ENCODE measurements around the gene OXSM. TPM values are rescaled to one million over a fixed set of nuclear protein-coding genes. Genes with fewer than 3 reads are reported as not detected.

Gene OXSM
- total and polyA plus RNA-seq, 10 of the 15 experiments (the other 5 are each of a cell fraction or from before 2014, with no cell fraction given) = 12.9 to 37.5 (median 22.1) TPM

DNA sequence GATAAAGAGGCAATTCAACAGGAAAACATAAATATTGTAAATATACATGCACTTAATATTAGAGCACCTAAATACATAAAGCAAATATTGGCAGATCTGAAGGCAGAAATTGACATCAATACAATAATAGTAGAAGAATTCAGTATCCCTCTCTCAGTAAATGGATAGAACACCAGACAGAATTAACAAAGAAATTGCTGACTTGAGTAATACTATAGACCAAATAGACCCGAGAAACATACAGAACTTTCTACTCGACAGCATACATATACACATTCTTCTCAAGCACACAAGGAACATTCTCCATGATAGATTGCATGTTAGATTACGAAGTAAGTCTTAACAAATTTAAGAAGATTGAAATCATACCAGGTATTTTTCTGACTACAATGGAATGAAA lies 50.2 kb downstream of the OXSM start (continued):
- TF ChIP-seq SIN3A (IDR thresholded peaks at IDR 0.05; ENCODE audit: low read depth, low read length) (no peak), NR2C2 (IDR thresholded peaks at IDR 0.05; ENCODE audit: borderline replicate concordance, control insufficient read depth, insufficient read length, low read depth) (no peak), ZNF622 (IDR thresholded peaks at IDR 0.05) (no peak), NR2F1 (conservative IDR thresholded peaks at IDR 0.05) (no peak), GABPA (IDR thresholded peaks at IDR 0.05; ENCODE audit: low read depth) (no peak), ZNF24 (IDR thresholded peaks at IDR 0.05) (no peak), EED (IDR thresholded peaks at IDR 0.05; ENCODE audit: low read depth) (no peak)
- TF ChIP-seq, protein P1, sequence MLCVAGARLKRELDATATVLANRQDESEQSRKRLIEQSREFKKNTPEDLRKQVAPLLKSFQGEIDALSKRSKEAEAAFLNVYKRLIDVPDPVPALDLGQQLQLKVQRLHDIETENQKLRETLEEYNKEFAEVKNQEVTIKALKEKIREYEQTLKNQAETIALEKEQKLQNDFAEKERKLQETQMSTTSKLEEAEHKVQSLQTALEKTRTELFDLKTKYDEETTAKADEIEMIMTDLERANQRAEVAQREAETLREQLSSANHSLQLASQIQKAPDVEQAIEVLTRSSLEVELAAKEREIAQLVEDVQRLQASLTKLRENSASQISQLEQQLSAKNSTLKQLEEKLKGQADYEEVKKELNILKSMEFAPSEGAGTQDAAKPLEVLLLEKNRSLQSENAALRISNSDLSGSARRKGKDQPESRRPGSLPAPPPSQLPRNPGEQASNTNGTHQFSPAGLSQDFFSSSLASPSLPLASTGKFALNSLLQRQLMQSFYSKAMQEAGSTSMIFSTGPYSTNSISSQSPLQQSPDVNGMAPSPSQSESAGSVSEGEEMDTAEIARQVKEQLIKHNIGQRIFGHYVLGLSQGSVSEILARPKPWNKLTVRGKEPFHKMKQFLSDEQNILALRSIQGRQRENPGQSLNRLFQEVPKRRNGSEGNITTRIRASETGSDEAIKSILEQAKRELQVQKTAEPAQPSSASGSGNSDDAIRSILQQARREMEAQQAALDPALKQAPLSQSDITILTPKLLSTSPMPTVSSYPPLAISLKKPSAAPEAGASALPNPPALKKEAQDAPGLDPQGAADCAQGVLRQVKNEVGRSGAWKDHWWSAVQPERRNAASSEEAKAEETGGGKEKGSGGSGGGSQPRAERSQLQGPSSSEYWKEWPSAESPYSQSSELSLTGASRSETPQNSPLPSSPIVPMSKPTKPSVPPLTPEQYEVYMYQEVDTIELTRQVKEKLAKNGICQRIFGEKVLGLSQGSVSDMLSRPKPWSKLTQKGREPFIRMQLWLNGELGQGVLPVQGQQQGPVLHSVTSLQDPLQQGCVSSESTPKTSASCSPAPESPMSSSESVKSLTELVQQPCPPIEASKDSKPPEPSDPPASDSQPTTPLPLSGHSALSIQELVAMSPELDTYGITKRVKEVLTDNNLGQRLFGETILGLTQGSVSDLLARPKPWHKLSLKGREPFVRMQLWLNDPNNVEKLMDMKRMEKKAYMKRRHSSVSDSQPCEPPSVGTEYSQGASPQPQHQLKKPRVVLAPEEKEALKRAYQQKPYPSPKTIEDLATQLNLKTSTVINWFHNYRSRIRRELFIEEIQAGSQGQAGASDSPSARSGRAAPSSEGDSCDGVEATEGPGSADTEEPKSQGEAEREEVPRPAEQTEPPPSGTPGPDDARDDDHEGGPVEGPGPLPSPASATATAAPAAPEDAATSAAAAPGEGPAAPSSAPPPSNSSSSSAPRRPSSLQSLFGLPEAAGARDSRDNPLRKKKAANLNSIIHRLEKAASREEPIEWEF (IDR thresholded peaks at IDR 0.05; ENCODE audit: insufficient replicate concordance, low read depth, low read length) = no peak

GRCh38 chr3:25843332-25843731 lies 53.4 kb downstream of the OXSM start:
- no peak overlapping the region for H2AFZ ChIP-seq (ENCODE audit: control insufficient read depth, low read depth, low read length)
- no TSS peak for BruUV-seq (replicated peaks)
- WGBS (ENCODE audit: insufficient coverage, insufficient replicate concordance, low lambda C conversion rate, missing lambda C conversion rate) = 26% methylated on average over 3 of the region's 3 CpGs
- DNase-seq (ENCODE audit: low read depth, low spot score) (no peak), ATAC-seq (no peak), FAIRE-seq (no peak)
- H3K4me2 ChIP-seq (ENCODE audit: control insufficient read depth, insufficient read depth) = no peak overlapping the region
- TF ChIP-seq SMC3 (IDR thresholded peaks at IDR 0.05; ENCODE audit: borderline replicate concordance, low read length) (peak; percentile 8; the same call in 1 of the 2 replicates), RAD21 (IDR thresholded peaks at IDR 0.05; ENCODE audit: insufficient read depth, low read depth, low read length) (peak; percentile 31; the same call in 1 of the 2 replicates)
- TF ChIP-seq, protein P2, sequence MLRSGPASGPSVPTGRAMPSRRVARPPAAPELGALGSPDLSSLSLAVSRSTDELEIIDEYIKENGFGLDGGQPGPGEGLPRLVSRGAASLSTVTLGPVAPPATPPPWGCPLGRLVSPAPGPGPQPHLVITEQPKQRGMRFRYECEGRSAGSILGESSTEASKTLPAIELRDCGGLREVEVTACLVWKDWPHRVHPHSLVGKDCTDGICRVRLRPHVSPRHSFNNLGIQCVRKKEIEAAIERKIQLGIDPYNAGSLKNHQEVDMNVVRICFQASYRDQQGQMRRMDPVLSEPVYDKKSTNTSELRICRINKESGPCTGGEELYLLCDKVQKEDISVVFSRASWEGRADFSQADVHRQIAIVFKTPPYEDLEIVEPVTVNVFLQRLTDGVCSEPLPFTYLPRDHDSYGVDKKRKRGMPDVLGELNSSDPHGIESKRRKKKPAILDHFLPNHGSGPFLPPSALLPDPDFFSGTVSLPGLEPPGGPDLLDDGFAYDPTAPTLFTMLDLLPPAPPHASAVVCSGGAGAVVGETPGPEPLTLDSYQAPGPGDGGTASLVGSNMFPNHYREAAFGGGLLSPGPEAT (IDR thresholded peaks at IDR 0.05; ENCODE audit: low read depth) = no peak
- H3K9me3 ChIP-seq (replicated peaks; ENCODE audit: control insufficient read depth, insufficient read depth, low read length) = no peaks in the 10 kb centered on the region
- H3K27ac ChIP-seq (ENCODE audit: control insufficient read depth, insufficient read depth) = no peak overlapping the region
- in situ Hi-C loops (cut with MboI) = no loop called here
- H3K4me1 ChIP-seq (ENCODE audit: control insufficient read depth, insufficient read depth, low read length) = no peaks in the 10 kb centered on the region
- H3K9ac ChIP-seq (ENCODE audit: control insufficient read depth, insufficient read depth, low read length) = no peak overlapping the region
- ChIA-PET RAD21 (ENCODE audit: unreplicated experiment) (interaction anchor here (1.0 kb wide), 1 partner anchor 53 kb away, joined by 4 read pairs; no protein-coding TSS in a partner anchor), SMC1A (ENCODE audit: uncharacterized antibody, unreplicated experiment) (interaction anchor here (3.3 kb wide), 1 partner anchor 12 kb away, joined by 18 read pairs; no protein-coding TSS in a partner anchor), POLR2A (no interaction called here), CTCF (interaction anchor here (1.3 to 1.6 kb wide), 2 partner anchors 11 to 55 kb away, joined by 5 read pairs; no protein-coding TSS in a partner anchor)
- H4K20me1 ChIP-seq (ENCODE audit: control insufficient read depth, insufficient read depth) = no peaks in the 10 kb centered on the region
- no peaks in the 10 kb centered on the region for H3K36me3 ChIP-seq (ENCODE audit: control insufficient read depth in 2 of 2, insufficient read depth in 2 of 2, low read length in 1 of 2)
- no peak overlapping the region for H3K4me3 ChIP-seq
- no peaks in the 10 kb centered on the region for H3K79me2 ChIP-seq (ENCODE audit: control insufficient read depth, insufficient read depth, low read length)
- H3K27me3 ChIP-seq (replicated peaks in 1 of 2; ENCODE audit: control insufficient read depth in 2 of 2, insufficient read depth in 2 of 2, low read length in 1 of 2) = no peaks in the 10 kb centered on the region
- intact Hi-C loops (cut with micrococcal nuclease; ENCODE audit: unreplicated experiment) = loop anchor here (5.0 to 10.0 kb wide), 2 partner anchors 54 to 861 kb away; no protein-coding TSS in a partner anchor
